ENCODE measurements around the gene TUFM. TPM values are rescaled to one million over a fixed set of nuclear protein-coding genes. Genes with fewer than 3 reads are reported as not detected.
A peak's percentile ranks its signal among the peaks of the same experiment; 100 is the strongest.
"Not testable (repeated sequence)": the region's sequence is repeated elsewhere in the genome, so short reads cannot be mapped to it uniquely, and the experiment has no call there.

The TUFM gene
- total RNA-seq, 3 donors from 2014 or later = 97.9 to 103 (median 98.4) TPM

- Histone ChIP-seq H3K4me1 (no peaks in the 10 kb centered on the region), H3K27me3 (no peaks in the 10 kb centered on the region), H3K9me3 (no peaks in the 10 kb centered on the region), H3K27ac (no peak overlapping the region), H3K36me3 (no peaks in the 10 kb centered on the region), H3K4me3 (no peak overlapping the region)
- DNase-seq (ENCODE audit: low spot score in 2 of 2) = no peak
- intact Hi-C loops (cut with DNase I; ENCODE audit: low total_unique reads) = no loop called here
- no peak for TF ChIP-seq POLR2A (IDR thresholded peaks at IDR 0.05)
- no peak for TF ChIP-seq POLR2AphosphoS5 (IDR thresholded peaks at IDR 0.05)
- TF ChIP-seq CTCF (IDR thresholded peaks at IDR 0.05) = no peak
Observed at GRCh38 chr16:28820016-28820415, 26.1 kb downstream of the TUFM start.

GRCh38 chr16:28807445-28808120, 38.6 kb downstream of the TUFM start:
- H3K4me3 ChIP-seq; intact Hi-C loops (cut with DNase I; ENCODE audit: low total_unique reads); H3K36me3 ChIP-seq; DNase-seq (ENCODE audit: low spot score in 2 of 2); H3K4me1 ChIP-seq; H3K27me3 ChIP-seq; H3K9me3 ChIP-seq; H3K27ac ChIP-seq: not testable (repeated sequence)

DNA sequence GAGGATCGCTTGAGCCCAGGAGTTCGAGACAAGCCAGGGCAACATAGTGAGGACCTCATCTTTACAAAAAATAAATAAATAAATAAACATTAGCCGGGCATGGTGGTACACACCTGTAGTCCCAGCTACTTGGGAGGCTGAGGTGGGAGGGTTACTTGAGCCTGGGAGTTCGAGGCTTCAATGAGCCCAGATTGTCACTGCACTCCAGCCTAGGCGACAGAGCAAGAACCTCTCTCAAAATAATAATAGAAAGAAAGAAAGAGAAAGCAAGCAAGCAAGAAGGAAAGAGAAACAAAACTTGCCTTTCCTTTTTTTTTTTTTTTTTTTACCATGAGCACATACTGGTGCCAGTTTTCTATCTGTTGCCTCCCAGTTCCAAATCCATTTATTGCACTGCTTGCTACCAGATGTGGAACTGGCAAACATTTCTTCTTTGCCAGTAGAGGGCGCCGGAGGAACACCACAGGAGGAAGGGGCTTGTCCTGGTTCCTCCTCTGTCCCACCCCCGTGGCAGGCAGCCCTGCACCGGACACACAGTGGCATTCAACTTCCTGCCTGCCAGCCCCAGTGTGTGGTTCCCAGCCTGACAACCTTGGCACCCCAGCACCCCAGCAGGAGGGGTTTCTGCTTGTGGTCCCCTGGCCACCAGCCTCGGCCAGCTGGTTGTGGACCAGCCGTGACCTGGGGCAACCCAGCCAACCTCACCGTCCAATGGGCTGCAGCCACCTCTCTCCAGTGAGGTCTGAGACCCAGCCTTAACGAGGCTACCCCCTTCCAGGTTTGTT, 43.7 kb downstream of the TUFM start:
- peak overlapping the region in 2 of 3 donors; percentile 28 to 50 for H3K4me3 ChIP-seq
- H3K9me3 ChIP-seq; H3K4me1 ChIP-seq; H3K27me3 ChIP-seq; H3K36me3 ChIP-seq; intact Hi-C loops (cut with DNase I; ENCODE audit: low total_unique reads): not testable (repeated sequence)
- peak; percentile 25 to 73 for DNase-seq (ENCODE audit: low spot score in 2 of 2)
- H3K27ac ChIP-seq = peak overlapping the region in 1 of 2 donors; percentile 63

Other genes with a start within 250 kb of the TUFM start
- gene SULT1A2, start 249.3 kb downstream of the TUFM start, total RNA-seq = 1 to 10 TPM in 2 of 3 donors, under 1 TPM in 1; 0.73 to 1.6 (median 1.3) TPM
- 10 to 100 TPM; 25.6 to 54.1 (median 33.4) TPM for gene SULT1A1, start 236.3 kb downstream of the TUFM start, total RNA-seq
- not detected for gene NPIPB8, start 208.3 kb downstream of the TUFM start, total RNA-seq
- gene EIF3C, start 134.9 kb downstream of the TUFM start, total RNA-seq = 100 to 1,000 TPM; 203 to 259 (median 214) TPM
- gene NPIPB9, start 94.6 kb downstream of the TUFM start, total RNA-seq = 10 to 100 TPM in 1 of 3 donors, 1 to 10 TPM in 2; 6.4 to 12.3 (median 6.6) TPM
- 10 to 100 TPM; 43.8 to 62.6 (median 58.1) TPM for gene ATXN2L, start 23.3 kb downstream of the TUFM start, total RNA-seq
- gene SH2B1, start 17.5 kb upstream of the TUFM start, total RNA-seq = 10 to 100 TPM; 20.0 to 28.8 (median 23.6) TPM
- under 1 TPM; 0.15 to 0.48 (median 0.33) TPM for gene ATP2A1, start 32.1 kb upstream of the TUFM start, total RNA-seq
- 10 to 100 TPM; 14.2 to 35.1 (median 25.6) TPM for gene RABEP2, start 78.9 kb upstream of the TUFM start, total RNA-seq
- gene CD19, start 85.6 kb upstream of the TUFM start, total RNA-seq = not detected
- gene NFATC2IP, start 104.6 kb upstream of the TUFM start, total RNA-seq = 10 to 100 TPM; 23.2 to 38.1 (median 27.9) TPM
- gene SPNS1, start 128.4 kb upstream of the TUFM start, total RNA-seq = 10 to 100 TPM; 15.1 to 19.5 (median 17.8) TPM
- 1 to 10 TPM; 4.0 to 8.2 (median 4.3) TPM for gene LAT, start 138.7 kb upstream of the TUFM start, total RNA-seq